HG03108 (cell line): Measurements from ENCODE around the gene KNCN.

Experiments
- ATAC-seq: cut with Tn5 transposase; IDR thresholded peaks from one replicate; pipeline ENCODE4 v1.9.1; 2021; ENCODE audit warnings: moderate library complexity; ENCODE audit not compliant: unreplicated experiment

Gene KNCN

DNA sequence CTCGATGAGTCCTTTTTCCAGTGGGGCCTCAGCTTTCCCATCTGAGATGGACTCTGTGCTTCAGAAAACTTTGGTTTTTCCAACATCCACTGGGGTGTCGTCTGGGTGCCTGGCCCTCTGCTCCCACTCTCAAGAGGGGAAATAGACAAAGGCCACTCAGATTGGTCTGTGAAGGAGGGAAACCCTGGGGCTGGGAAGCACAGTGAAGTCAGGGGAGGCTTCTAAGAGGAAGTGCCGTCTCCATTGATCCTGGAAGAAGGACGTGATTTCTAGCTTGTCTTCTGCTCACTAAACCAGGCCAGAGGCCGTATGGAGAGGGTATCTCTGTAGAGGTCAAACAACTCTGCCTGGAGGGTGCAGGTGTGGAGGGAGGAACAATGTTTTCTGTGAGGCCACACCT is 5.2 kb downstream of the KNCN start:
- no peak for ATAC-seq

DNA sequence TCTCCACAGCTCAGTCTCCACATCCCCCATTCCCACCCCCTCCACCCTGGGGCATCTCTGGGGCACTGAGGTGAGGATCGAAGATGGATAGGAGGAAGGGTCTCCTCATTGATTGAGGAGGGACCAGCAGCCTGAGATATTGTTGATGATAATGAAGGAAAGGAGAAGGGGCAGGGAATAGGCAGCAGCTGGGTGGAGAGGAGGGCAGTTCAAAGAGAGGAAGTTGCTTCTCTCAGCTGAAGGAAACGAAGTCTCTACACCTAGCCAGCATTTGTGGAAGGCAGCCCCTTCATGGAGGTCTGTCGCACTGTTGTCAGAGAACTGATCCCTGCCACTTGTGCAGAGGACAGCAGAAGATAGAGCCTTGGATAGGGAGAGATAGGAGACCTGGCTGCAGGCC is 5.7 kb downstream of the KNCN start:
- no peak for ATAC-seq

DNA sequence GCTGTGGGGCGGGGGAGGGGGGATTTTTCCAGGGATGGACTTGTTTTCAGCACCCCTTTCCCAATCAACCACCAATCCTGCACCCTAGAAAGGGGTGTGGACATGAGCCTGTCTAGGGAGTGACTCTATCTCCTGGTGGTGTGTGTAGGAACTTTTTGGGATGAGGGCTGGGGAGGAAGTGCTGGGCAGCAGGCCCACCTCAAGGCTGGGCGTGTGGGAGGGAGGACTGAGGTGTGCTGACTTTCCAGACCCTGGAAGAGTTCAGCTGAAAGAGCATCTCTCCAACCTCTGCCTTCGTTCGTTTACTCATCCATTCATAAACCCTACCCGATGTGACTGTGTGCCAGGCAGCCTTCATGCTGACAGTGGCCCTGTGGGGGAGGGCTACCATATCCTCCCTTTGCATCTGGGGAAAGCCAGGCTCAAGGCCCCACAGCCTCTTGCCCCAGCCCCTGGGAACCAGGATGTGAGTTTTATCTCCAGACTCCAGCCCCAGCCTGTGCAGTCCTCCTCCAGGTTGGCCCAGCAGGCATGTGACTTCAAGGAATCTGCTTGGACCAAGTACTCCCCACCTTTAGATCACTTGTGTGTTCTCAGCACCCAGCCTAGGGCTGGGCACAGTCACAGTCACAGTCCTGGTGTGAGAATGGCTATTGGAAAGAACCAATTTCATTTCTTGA is 6.7 kb downstream of the KNCN start:
- no peak for ATAC-seq

DNA sequence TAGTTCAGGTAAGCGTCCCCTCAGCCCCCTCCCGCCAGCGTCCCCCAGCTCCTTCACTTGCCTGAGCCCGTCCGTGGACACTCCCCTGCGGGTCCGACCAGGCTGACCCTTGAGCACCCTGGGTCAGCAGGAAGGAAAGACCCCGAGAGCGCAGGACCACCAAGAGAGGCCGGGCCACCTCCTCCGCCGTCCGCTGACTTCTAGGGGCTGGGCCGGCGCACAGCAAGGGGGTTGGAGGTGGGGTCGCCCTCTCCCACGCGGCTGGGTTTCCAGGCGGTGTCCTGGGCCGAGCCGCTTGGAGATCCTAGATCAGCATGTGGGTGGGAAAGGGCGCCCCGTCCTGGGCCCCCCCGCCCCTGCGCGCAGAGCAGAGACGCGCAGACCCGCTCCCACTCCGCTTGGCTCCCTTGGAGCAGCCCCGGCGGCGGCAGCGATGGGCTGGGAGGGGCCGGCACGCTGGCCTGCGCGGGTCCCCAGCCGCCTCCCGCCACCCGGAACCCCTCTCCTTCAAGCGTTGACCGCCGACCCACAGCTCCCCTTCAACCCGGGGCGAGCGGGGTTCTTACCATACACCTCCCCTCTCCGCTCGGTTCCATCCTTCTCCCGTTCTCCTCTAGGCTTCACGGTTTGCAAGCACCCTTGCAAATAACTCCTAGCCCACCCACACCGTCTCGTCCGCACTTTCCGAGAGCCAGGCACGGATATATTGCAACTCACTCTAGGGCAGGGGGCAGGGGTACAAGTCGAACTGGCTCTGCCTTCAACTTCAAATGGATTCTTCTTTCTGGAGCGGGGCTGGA is 7.5 kb downstream of the KNCN start:
- ATAC-seq, result no peak

DNA sequence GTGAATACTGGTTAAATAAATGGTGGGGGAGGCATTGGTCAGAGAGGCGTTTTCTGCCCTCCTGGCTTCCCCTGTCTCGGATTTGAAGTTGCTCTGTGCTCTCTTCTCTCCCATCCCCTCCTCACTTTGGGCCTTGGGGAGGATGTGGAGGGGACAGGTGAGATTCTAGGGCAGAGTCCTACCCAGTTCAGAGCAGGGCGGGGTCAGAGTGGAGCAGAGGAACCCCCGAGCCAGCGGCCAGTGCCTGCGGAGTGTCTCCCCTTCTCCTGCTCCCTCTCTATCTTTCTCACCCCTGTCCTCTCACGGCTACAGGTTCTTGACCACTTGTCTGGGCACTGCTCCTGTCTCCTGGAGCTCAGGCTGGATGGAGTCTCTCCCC is 8.1 kb downstream of the KNCN start:
- no peak for ATAC-seq

DNA sequence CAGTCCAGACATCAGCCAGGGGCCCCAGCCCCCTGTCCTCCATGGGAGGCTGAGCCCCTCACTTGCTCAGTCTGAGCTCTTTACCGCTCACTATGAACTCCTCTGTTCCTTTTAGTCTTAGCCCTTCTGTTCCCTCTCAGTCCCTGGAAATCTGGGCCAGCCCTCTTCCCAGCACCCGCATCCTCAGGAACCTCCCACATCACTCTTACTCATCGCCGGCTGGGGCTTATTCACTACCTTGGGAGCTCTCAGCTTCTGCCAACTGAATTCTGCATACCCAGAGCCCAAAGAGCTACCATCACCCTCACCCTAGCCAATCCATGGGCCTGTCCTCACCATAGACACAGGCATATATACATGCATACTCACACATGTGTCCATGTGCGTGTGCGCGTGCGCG is 11.5 kb downstream of the KNCN start:
- no peak for ATAC-seq

DNA sequence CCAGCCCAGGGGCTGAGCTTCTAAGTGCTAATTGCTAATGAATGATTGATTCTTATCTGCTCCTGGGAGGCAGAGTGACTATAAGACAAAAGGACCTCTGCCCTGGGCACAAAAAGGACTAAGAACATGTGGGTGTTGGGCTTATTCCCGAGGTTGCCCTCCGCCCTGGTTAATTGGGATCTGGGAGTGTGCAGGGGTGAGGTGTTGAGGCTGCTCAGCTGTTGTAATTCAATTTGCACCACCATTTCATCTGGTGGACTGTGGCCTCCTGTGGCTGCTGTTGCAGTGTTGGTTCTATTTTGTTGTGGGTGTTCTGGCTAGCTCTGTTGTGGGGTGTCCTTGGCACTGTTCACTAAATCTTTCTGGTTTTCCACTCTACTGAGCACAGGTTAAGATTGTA is 13.3 kb downstream of the KNCN start:
- no peak for ATAC-seq

DNA sequence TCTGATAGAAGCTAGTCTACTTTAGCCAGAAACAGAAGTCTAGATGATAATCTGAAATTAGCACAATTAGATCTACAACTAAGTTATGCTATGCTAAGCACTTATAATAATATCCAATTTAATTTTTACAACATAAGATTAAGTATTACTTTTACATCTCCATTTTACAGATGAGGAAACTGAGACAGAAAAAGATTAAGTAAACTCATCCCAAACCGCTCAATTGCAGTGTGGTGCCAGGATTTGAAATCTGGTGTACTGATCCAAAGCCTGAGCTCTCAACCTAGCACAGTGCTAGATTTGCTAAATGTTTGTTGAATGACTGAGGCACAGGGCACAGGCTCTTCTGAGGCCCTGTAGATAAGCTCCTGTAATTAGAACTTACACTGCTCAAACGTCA is 13.8 kb downstream of the KNCN start:
- no peak for ATAC-seq

DNA sequence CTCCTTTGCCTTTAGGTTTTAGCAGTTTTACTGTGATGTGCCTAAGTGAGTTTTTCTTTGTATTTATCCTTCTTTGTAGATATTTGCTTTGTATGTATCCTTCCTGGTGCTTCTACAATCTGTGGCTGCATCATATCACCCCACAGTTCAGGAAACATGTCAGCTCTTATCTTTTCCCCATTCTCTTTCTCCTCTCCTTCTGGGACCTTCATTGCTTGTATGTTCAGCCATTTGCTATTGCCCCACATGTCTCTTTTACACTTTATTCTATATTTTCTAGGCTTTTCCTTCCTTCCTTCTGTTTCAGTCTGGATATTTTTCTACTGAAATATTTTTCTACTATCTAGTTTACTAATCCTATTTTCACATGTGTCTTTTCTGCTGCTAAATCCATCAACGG is 14.9 kb downstream of the KNCN start:
- ATAC-seq, result no peak

DNA sequence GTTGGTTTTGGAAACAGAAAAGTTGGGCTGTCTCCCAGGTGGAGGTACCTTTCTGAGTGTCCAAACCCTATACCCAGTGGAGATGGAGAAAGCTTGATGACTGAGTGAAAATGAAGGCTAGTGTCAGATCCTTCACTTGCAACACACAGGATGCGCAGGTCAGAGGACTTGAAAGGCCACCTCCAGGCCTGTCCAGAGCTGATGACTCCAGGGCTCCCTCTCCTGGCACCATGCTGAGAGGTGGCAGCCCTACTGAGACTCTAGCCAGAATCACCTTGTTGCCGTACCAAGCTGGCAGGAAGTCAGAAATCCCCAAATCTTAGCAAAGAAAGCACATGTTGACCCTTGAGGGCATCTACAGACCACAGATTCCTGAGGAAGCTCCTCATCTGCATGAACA is 16.4 kb downstream of the KNCN start:
- no peak for ATAC-seq

DNA sequence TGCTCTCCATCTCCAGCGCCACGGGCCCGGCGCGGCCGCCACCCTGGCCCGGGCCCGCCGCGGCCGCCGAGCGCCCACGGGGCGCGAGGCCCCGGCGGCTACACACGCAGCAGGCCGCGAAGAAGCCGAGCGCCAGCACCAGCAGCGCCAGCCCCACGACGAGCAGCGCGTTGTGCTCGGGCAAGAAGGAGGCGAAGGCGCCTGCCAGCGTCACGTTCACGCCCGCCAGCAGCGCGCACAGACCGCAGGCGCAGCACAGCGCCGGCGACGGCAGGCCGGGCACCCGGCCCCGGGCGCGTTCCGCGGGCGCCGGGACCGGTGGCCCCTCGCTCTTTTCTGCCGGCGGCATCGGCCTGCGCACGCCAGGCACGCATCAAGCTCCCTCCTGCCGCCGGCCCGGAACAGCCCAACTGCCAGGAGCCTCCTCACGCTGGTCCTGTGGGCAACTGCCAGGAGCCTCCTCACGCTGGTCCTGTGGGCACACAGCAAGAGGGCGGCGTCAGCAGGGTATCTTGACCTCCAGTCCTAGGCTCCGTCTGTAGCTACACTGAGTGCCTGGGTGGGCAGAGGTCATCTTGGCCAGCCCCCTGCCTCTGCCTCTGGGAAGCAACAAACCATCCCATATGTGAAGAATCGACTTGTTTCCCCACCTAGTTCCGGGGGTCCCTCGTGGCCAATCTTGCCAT is 18.1 kb downstream of the KNCN start:
- ATAC-seq, result no peak

DNA sequence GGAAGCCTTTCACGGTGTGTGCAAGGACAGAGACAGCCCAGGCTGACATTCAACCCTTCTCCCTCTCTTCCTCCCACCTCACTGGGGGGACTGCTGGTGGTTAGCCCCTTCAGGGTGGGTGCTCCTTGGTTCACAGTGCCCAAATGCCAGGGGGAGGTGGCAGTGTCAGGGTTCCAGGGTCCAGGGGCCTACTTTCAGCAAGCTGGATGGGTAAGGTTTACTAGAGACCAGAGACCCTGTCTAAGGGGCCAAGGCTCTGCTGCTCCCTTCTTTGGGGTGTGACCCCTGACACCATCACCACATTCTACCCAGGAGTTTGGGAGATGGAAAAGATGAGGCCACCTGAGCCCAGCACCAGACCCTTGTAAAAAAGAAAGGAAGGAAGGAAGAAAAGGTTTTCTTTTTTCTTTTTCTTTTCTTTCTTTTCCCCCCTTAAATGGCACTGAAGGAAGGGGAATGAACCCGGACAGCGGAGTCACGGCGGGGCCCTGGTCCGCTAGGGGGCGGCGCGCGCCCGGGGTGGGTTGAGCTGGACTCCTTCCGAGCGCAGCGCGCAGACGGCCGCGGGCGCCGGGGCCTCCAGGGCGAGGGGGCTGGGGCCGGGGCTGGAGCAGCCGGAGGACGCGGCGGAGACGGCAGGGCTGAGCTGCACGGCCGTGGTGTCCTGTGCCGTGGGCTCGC is 18.8 kb downstream of the KNCN start:
- ATAC-seq, result no peak

DNA sequence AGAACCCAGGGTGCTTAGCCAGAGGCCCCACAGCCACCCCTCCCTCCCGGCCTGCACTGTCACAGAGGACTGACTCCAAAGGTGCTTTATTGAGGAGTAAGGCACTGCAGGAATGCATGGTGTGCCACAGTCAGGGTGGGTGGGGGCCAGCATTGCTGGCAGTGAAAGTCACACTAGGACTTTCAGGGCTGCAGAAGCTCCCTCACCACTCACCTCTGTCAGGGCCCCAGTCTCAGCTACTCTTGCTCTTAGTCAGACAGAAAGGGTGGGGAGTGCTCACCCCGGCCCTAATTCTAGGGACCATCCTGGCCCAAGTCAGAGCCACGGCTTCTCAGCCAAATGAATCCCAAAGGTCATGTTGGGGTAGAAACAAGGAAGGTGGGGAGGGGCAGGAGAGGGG is 19.4 kb downstream of the KNCN start:
- no peak for ATAC-seq

DNA sequence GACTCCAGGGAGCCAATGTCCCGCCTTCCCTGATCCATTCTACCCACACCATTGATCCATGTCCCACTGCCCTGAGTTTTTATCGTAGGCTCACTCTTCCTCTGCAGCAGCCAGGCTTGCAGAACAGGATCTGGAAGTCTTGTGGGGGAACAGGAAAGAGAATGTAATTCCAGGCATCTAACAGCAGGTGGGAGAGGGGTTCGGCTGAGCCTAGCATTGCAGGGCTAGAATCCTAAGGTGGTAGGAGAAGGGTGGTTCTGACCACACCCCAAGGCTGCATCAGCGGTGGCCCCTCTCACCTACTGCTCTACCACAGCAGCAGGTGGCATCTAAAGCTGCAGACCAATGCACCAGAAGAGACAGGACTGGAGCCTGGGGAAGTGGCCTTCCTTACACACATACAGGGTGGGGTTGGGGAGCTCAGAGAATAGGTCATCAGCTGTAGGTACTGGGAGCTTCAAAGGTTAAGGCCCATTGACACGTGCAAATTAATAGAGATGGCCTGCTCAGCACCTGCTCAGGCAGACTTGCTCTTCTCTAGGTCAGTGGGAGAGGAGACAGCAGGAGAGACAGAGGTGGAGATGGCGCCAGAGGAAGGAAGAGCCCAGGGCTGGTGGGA is 20.5 kb downstream of the KNCN start:
- no peak for ATAC-seq

DNA sequence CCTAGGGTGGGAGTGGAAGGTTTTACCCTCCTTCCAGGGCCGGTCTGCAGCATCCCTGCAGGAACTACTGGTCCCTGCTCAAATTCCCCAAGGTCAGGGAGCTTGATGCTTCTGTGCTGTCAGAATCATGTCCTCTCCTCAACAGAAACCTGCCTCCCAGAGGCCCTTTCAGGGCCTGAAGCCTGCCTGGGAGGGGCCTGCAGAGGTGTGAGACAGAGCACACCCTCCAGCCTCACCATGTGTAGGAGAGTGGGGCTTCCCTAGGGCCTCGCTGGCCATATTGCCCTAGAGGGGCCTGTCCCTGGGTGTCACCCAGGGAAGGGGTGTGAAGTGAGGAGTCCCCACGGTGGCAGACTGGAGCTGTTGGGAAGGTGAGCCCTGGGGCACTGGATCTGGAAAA is 21.1 kb downstream of the KNCN start:
- ATAC-seq, result no peak

DNA sequence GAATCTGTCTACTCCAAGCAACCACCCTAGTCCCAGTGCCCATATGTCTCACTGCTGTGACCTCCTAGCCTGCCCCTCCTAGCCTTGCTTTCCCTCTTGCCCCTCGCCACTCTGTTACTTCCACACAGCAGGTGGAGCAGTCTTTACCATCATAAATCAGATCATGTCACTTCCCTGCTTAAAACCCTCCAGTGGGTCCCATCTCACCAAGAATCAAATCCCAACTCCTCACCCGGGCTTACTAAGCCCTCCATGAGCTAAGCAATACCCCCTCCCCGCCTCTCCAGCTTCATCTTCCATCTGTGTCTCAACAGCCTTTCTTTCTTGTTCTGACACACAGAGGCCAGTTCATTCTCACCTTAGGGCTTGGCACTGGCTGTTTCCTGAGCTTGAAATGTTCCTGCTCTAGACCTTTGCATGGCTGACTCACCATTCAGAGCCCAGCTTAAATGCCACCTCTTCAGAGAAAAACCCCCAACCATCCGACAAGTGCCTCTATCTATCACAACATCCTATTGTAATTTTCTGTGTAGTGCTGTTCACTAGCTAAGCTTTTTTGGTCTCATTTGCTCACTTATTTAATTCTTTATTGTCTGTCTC is 22.3 kb downstream of the KNCN start:
- ATAC-seq, result no peak

DNA sequence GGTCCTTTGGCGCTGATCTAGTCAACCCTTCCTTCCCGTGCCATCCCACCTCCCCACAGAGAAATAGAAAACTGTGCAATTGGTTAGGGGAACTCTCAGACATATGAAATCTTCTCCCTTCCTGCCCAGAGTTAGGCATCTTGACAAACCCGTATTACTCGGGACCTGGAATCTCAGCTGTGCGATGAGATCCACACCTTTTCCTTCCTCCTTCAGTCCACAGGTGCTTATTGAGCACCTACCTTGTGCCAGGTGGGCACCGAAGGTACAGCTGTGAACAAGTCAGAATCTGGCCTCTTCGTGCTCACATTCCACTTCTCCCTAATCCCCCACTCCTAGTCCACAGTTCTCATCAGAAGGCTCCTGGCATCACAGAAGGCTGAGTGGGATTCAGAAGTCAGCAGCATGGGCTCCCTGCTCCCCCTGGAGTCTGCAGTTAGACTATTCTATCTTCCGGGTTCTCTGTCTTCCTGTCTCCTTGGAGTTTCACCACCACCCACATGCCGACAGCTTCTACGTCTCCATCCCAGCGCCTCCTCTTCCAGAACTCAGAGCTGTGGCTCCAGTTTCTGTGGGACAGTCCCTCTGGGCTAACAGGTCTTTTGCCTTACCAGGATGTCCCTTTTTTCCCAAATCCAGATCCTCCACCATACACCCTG is 23.0 kb downstream of the KNCN start:
- no peak for ATAC-seq

DNA sequence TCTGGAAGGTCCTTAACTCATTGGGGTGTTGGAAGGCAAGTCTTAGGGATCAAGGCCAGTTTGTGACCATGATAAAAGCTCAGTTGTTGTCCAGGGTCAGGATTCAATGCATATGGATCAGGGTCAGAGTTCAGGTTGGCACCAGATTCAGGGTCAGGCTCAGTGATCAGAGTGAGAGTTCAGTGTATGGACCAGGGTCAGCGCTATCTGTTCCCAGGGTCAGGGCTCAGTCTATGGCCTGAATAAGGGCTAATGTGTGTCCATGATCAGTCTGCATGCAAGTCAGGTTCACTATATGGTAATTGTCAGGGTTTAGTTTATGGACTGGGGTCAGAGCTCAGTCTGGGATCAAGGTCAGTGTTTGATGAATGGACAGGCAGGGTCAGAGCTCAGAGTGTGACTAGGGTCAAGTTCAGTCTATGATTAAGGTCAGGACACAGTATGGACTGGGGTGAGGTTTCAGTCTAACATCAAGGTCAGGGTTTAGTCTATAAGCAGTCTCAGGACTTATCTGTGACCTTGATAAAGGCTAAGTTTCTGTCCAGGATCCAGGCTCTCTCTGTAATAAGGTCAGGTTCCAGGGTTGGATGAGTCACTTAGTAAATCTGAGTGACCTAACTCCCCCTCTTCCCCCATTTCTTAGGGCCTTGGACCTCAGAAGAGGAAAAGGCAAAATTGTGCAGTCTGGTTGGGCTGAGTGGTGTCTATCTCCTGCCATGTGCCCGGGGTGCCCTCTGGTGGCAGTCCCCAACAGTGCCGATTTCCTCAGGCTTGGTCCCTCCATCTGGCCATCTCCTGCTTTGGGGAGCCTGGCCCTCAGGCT is 23.8 kb downstream of the KNCN start:
- ATAC-seq, result no peak

DNA sequence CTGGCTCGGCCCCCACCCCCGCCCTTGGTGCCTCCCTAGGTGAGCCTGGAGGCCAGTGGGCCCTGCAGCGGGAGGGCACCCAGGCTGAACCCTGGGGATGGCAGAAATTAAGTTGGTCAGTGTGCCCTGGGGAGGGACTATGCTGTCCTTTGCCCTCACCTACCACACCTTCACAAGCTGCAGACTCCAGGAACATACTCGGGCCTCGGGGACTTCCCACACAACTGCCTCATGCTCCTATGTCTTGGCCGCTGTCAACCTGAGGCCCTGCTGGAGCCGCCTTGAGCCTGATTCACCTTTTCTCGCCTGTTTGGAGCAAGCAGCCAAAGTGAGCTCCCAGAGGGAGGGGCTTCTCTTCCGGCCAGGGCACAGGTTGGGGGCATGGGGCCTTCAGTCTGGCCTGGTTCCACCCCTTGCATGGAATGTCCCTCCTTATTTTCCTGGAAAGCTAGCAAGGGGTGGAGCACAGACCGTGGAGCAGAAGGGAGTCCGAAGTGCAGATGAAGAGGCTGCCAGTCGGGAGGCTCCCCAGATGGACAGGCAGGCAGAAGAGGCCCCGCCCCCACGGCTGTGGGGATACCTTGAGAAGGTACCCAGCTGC is 24.7 kb downstream of the KNCN start:
- ATAC-seq, result no peak
